GM21360 (cell line): ENCODE results near the gene REG3A.

Experiments
- ATAC-seq: cut with Tn5 transposase; IDR thresholded peaks from one replicate; pipeline ENCODE4 v1.9.1; 2021; ENCODE audit warnings: mild to moderate bottlenecking, moderate library complexity; ENCODE audit not compliant: unreplicated experiment

The REG3A gene

DNA sequence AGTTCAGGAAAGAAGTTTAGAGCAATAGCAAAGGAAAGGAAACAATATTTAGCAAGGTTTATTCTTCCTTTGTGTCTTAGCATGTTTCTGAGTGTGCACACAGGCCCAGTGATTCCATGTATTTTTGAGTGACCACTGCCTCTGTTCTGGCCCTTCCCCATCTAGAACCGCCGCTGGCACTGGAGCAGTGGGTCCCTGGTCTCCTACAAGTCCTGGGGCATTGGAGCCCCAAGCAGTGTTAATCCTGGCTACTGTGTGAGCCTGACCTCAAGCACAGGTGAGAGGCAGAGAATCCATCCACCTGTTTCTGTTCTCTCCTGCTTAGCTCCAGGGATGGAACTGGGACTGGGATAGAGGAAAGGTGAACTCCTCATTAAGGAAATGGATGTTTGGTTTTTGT lies 36.9 kb downstream of the REG3A start:
- ATAC-seq: no peak

DNA sequence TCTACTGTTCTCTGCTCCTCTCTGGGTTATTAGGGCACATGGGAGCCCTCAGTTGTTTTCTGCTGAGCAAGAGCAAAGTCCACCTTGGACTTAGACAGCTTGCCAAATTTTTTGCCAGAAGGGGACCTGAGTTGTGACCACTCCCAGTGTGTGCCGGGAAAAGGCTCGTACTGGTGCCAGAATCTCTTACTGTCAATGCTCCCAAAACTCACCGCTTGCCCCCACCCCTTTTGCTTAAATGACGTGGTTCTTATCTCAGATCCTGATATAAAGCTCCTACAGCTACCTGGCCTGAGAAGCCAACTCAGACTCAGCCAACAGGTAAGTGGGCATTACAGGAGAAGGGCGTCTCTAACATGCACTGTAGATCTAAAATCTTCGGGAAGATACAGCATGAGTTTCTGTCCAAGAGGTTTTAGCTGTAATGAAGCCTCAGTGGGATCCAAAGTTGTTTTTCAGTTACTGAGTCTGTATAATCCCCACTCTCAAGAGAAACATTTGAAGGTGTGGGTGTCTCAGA lies 39.3 kb downstream of the REG3A start, which contains the start of gene REG1A:
TSS of gene REG1A (plus strand) at position 295 of the 520 bp plus-strand sequence. CDS start 374 bp downstream, outside the sequence.
- ATAC-seq: no peak

DNA sequence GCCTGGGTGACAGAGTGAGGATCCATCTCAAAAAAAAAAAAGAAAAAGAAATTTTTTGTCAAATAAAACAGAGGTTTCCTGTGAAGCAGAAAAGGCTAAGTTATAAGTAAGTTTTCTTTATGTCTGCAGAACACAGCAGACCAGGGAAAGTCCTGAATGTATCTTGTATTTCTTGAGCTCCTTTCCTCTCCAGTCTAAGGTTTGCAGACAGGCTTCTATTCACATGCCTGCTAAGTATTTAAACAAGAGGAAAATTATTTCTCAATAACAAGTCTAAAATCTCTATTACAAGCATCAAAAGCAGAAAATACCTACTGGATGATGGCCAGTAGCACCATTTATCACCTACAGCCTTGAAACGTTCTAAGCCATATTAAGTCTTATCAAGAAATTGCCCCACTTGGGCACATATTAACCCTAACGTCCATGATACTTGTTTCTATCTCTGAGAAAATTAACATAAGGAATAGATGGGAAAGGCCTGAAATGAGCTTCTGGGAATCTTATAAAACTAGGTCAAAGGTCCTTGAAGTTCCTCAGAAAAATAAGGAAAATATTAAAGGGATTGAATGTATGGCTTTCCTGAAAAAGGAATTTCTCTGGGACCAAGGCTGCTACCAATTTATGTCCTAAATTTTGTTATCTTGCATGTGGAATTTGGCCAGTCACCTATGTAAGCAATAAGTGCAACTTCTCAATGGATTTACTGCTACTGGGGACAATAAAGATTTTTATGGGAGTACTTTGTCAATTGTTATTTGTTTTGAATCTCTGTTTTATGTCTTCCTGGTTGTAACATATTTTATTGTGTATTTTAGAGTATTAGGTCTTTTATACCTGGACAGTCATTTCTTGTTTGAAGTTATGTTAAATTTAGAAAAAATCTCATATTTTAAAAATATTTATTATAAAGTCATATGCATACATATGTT lies 42.3 kb downstream of the REG3A start:
- ATAC-seq: no peak

DNA sequence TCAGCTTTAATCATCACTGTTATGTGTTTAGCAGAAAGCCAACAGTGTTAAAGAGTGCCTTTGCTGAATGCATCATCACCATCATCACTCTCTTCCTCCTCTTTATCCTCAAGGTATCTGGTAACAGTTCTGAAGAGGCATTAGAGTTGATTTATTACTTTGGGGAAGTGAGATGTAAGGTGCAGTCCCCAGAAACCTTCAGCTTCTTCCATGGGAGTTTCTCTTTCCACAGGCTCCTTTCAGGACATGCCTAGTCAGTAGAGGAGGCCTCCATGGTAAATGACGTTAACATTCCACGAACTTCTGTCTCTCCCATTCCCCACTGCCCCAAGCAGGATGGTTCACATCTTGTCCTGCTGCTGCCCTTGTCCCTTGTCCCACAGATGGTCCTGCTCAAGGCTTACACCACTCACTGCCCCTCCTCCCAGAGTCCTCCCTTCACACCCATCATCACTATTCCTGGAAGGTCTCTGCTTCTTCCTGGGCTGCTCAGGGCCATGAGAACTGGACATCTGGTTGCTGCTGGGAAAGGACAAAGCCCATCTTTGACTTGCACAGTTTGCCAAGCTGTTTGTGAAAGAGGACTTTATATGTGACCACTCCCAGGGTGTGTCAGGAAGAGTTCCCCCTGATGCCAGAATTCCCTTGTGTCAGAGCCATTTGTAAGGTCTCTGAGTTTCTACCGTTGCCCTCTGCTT lies 44.6 kb downstream of the REG3A start:
- ATAC-seq: no peak

DNA sequence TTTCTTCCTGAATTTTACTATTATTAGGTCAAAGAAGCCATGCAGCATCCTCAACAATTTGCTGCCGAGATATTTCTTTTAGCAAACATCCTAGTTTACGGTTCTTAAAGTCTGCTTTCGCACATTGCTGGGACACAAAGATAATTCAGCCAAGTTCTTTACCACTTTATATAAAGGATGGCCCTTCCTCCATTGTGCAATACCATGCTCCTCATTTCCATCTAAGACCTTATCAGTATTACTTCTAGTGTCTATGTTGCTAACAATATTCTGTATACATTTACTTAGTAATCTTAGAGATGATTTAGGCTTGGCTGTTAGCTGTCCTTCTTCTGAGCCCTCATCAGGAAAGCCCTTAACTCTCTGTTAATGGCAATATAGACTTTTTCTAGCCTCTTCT lies 47.3 kb downstream of the REG3A start:
- no peak for ATAC-seq
